ENCODE results near the gene SH3BP5. TPM values are rescaled to one million over a fixed set of nuclear protein-coding genes. Genes with fewer than 3 reads are reported as not detected.

Gene SH3BP5
- total RNA-seq, 2 experiments from 2014 or later: 15.1 to 31.3 TPM

GRCh38 chr3:15289661-15290060 lies 42.7 kb downstream of the SH3BP5 start:
- ChIA-PET CTCF (ENCODE audit: unreplicated experiment) (interaction anchor here (0.9 kb wide), 1 partner anchor 10 kb away, joined by 3 read pairs; no protein-coding TSS in a partner anchor), POLR2A (interaction anchor here (0.7 to 1.1 kb wide), 2 partner anchors 10 to 43 kb away, joined by 3 to 10 read pairs; no protein-coding TSS in a partner anchor)
- H3K79me2 ChIP-seq (ENCODE audit: insufficient read depth, low read depth, low read length): peaks cover 5% of the 10 kb centered on the region; the same call in 1 of the 2 replicates
- no peak overlapping the region for H3K4me2 ChIP-seq (ENCODE audit: low read length)
- no peaks in the 10 kb centered on the region for H4K20me1 ChIP-seq (ENCODE audit: insufficient read depth, low read length)
- H3K4me1 ChIP-seq (ENCODE audit: insufficient read depth, low read length, poor library complexity, severe bottlenecking): peaks cover 33% of the 10 kb centered on the region
- DNase-seq (ENCODE audit: low spot score): no peak
- no peaks in the 10 kb centered on the region for H3K9me2 ChIP-seq (ENCODE audit: insufficient read depth, low read length)
- H3K27ac ChIP-seq (ENCODE audit: low read depth, low read length, poor library complexity, severe bottlenecking): no peak overlapping the region
- H3K4me3 ChIP-seq (ENCODE audit: low read depth, low read length, poor library complexity, severe bottlenecking): no peak overlapping the region
- intact Hi-C loops (cut with micrococcal nuclease; ENCODE audit: unreplicated experiment): no loop called here
- H3K36me3 ChIP-seq (ENCODE audit: insufficient read depth, low read length): peaks cover 31% of the 10 kb centered on the region
- no peaks in the 10 kb centered on the region for H3K9me3 ChIP-seq (ENCODE audit: low read length)
- H2AFZ ChIP-seq (ENCODE audit: low read length): no peak overlapping the region
- TF ChIP-seq CTCF (conservative IDR thresholded peaks at IDR 0.05; ENCODE audit: low read length): no peak
- TF ChIP-seq EZH2phosphoT487 (IDR thresholded peaks at IDR 0.05; ENCODE audit: borderline replicate concordance, low read depth, low read length): no peak
- BruUV-seq (replicated peaks): no TSS peak

GRCh38 chr3:15288331-15289035 lies 43.9 kb downstream of the SH3BP5 start:
- H3K36me3 ChIP-seq (ENCODE audit: insufficient read depth, low read length): peaks cover 31% of the 10 kb centered on the region
- no peak overlapping the region for H3K4me3 ChIP-seq (ENCODE audit: low read depth, low read length, poor library complexity, severe bottlenecking)
- H2AFZ ChIP-seq (ENCODE audit: low read length): no peak overlapping the region
- intact Hi-C loops (cut with micrococcal nuclease; ENCODE audit: unreplicated experiment): no loop called here
- CTCF ChIA-PET (ENCODE audit: unreplicated experiment): interaction anchor here (0.9 to 1.1 kb wide), 2 partner anchors 9 to 41 kb away, joined by 3 read pairs; no protein-coding TSS in a partner anchor
- H3K4me1 ChIP-seq (ENCODE audit: insufficient read depth, low read length, poor library complexity, severe bottlenecking): peaks cover 35% of the 10 kb centered on the region
- no peak for TF ChIP-seq CTCF (conservative IDR thresholded peaks at IDR 0.05; ENCODE audit: low read length)
- no peak for TF ChIP-seq EZH2phosphoT487 (IDR thresholded peaks at IDR 0.05; ENCODE audit: borderline replicate concordance, low read depth, low read length)
- no peak overlapping the region for H3K27ac ChIP-seq (ENCODE audit: low read depth, low read length, poor library complexity, severe bottlenecking)
- no peak for DNase-seq (ENCODE audit: low spot score)
- peaks cover 5% of the 10 kb centered on the region; the same call in 1 of the 2 replicates for H3K79me2 ChIP-seq (ENCODE audit: insufficient read depth, low read depth, low read length)
- no peaks in the 10 kb centered on the region for H4K20me1 ChIP-seq (ENCODE audit: insufficient read depth, low read length)
- no peaks in the 10 kb centered on the region for H3K9me3 ChIP-seq (ENCODE audit: low read length)
- no peak overlapping the region for H3K4me2 ChIP-seq (ENCODE audit: low read length)
- H3K9me2 ChIP-seq (ENCODE audit: insufficient read depth, low read length): no peaks in the 10 kb centered on the region
- BruUV-seq (replicated peaks): no TSS peak
- POLR2A ChIA-PET: interaction anchor here (1.8 kb wide), 1 partner anchor 95 kb away, joined by 4 read pairs; no protein-coding TSS in a partner anchor
